HG03565 (cell line): Measurements from ENCODE around the gene STPG3.

Source experiments
- ATAC-seq: cut with Tn5 transposase; IDR thresholded peaks from one replicate; pipeline ENCODE4 v1.9.1; 2021; ENCODE audit warnings: mild to moderate bottlenecking, moderate library complexity; ENCODE audit not compliant: unreplicated experiment

The STPG3 gene

GRCh38 chr9:137264067-137264466, 13.0 kb downstream of the STPG3 start:
- ATAC-seq = no peak

- no peak for ATAC-seq
These were observed 14.5 kb downstream of the STPG3 start for GRCh38 chr9:137265496-137266161.

GRCh38 chr9:137266162-137266527, 15.1 kb downstream of the STPG3 start:
- ATAC-seq = no peak

GRCh38 chr9:137266585-137267453, 15.7 kb downstream of the STPG3 start:
- no peak for ATAC-seq

- ATAC-seq = no peak
These were observed 16.9 kb downstream of the STPG3 start for GRCh38 chr9:137267933-137268355.

GRCh38 chr9:137268538-137269201, 17.6 kb downstream of the STPG3 start:
- no peak for ATAC-seq

- ATAC-seq = no peak
These were observed 18.2 kb downstream of the STPG3 start for GRCh38 chr9:137269231-137269772.

- no peak for ATAC-seq
These were observed 20.0 kb downstream of the STPG3 start for GRCh38 chr9:137270929-137271695.

- no peak for ATAC-seq
These were observed 20.6 kb downstream of the STPG3 start for GRCh38 chr9:137271696-137272076.

- no peak for ATAC-seq
These were observed 21.4 kb downstream of the STPG3 start for GRCh38 chr9:137272241-137273094.

- no peak for ATAC-seq
These were observed 22.0 kb downstream of the STPG3 start for GRCh38 chr9:137273095-137273490.

- no peak for ATAC-seq
These were observed 22.7 kb downstream of the STPG3 start for GRCh38 chr9:137273611-137274320.

- no peak for ATAC-seq
These were observed 24.1 kb downstream of the STPG3 start for GRCh38 chr9:137275203-137275587.

- ATAC-seq = no peak
These were observed 24.7 kb downstream of the STPG3 start for GRCh38 chr9:137275588-137276472.

- ATAC-seq = no peak
These were observed 25.6 kb downstream of the STPG3 start for GRCh38 chr9:137276473-137277328.

- peak; percentile 61 for ATAC-seq
These were observed 26.4 kb downstream of the STPG3 start, which contains the start of gene TOR4A for GRCh38 chr9:137277329-137278041. TOR4A (plus strand) TSS chr9:137277726; CDS start chr9:137278690, 964 bp downstream.
